HTERT RPE-1 (cell line): ENCODE measurements around the gene MRM2.

Experiments used
- in situ Hi-C: fragments of 300-500 bp; cut with MboI; formaldehyde crosslinking; loops from 4 replicates; pipeline ENCODE4 v1.14.3; 2020; ENCODE audit warnings: low sequenced_read_pairs

The MRM2 gene

GRCh38 chr7:2208712-2209111 is 33.3 kb downstream of the MRM2 start:
- in situ Hi-C loops, result no loop called here

GRCh38 chr7:2205036-2205780 is 36.8 kb downstream of the MRM2 start:
- in situ Hi-C loops, result no loop called here

GRCh38 chr7:2204446-2204845 is 37.6 kb downstream of the MRM2 start:
- in situ Hi-C loops, result no loop called here

GRCh38 chr7:2203766-2204300 is 38.2 kb downstream of the MRM2 start:
- in situ Hi-C loops, result no loop called here

GRCh38 chr7:2202901-2203765 is 38.9 kb downstream of the MRM2 start:
- in situ Hi-C loops, result no loop called here

GRCh38 chr7:2202361-2202761 is 39.6 kb downstream of the MRM2 start:
- in situ Hi-C loops, result no loop called here

- in situ Hi-C loops, result no loop called here
Observed at GRCh38 chr7:2201686-2202360, 40.2 kb downstream of the MRM2 start.

GRCh38 chr7:2201128-2201527 is 40.9 kb downstream of the MRM2 start:
- in situ Hi-C loops, result no loop called here

GRCh38 chr7:2200584-2200980 is 41.4 kb downstream of the MRM2 start:
- in situ Hi-C loops, result no loop called here

GRCh38 chr7:2199956-2200583 is 41.9 kb downstream of the MRM2 start:
- in situ Hi-C loops, result no loop called here

GRCh38 chr7:2199528-2199927 is 42.5 kb downstream of the MRM2 start:
- in situ Hi-C loops, result no loop called here

GRCh38 chr7:2198760-2199159 is 43.2 kb downstream of the MRM2 start:
- in situ Hi-C loops, result no loop called here

- in situ Hi-C loops, result no loop called here
Observed at GRCh38 chr7:2198206-2198605, 43.8 kb downstream of the MRM2 start.

GRCh38 chr7:2197436-2198155 is 44.4 kb downstream of the MRM2 start:
- in situ Hi-C loops, result no loop called here

GRCh38 chr7:2196381-2197378 is 45.3 kb downstream of the MRM2 start:
- in situ Hi-C loops, result no loop called here

GRCh38 chr7:2195400-2196246 is 46.4 kb downstream of the MRM2 start:
- in situ Hi-C loops, result no loop called here

GRCh38 chr7:2193575-2194305 is 48.3 kb downstream of the MRM2 start:
- in situ Hi-C loops, result no loop called here
